ENCODE results near the gene SEPTIN12.
A peak's percentile ranks its signal among the peaks of the same experiment; 100 is the strongest.

SEPTIN12 gene

DNA sequence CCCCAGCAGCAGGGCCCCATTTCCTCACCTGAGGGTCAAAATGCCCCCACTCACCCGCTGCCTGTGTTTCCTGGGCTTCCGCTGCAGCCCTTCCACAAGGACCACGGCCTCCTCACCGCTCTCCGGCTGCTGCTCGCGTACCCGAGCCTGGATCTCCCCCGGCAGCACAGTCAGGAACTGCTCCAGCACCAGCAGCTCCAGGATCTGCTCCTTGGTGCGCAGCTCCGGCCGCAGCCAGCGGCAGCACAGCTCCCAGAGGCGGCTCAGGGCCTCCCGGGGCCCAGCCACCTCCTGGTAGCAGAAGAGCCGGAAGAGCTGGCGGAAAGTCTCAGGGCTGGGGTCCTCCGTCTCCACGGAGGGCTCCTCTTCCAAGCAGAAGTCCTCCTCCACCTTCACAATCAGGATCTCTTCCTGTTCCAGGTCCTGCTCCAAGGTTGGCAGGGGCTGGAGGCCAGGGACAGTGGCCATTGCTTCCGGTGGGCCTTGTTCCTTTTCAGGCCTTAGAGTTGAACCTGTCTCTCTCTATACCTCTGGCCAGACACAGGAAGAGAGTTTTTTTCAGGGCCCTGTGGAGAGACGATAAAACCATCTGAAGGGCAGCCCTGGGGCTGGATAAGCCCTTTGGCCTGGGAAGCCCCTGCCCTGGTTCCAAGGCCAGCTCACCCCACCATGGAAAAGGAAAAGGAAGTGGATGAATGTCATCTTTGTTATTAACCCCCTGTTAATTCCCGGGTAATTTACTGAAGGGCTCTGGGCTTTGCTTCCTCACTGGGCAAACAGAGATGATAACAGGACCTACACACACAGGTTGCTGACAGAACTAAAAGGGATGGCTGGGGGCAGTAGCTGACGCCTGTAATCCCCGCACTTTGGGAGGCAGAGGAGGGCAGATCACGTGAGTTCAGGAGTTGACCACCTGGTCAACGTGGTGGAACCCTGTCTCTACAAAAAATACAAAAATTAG, 22.4 kb downstream of the SEPTIN12 start:
- Histone ChIP-seq H3K4me3 (ENCODE audit: low read length, poor library complexity, severe bottlenecking) (peak overlapping the region; percentile 75), H3K27me3 (ENCODE audit: insufficient read depth, low read length, poor library complexity, severe bottlenecking) (no peaks in the 10 kb centered on the region), H3K9me3 (ENCODE audit: insufficient read depth, low read depth, low read length) (no peaks in the 10 kb centered on the region), H3K4me1 (ENCODE audit: insufficient read depth, low read length, poor library complexity, severe bottlenecking) (no peaks in the 10 kb centered on the region), H3K79me2 (ENCODE audit: insufficient read depth, low read length) (peaks cover 14% of the 10 kb centered on the region), H3K9ac (ENCODE audit: low read depth, low read length, poor library complexity, severe bottlenecking) (peak overlapping the region; percentile 83), H3F3A (ENCODE audit: low read depth) (no peaks in the 10 kb centered on the region), H2AFZ (ENCODE audit: low read length) (no peak overlapping the region), H3K4me2 (ENCODE audit: low read depth, low read length, poor library complexity, severe bottlenecking) (peak overlapping the region; percentile 80), H4K20me1 (ENCODE audit: insufficient read depth, low read length, poor library complexity, severe bottlenecking) (no peaks in the 10 kb centered on the region), H3K36me3 (ENCODE audit: insufficient read depth, low read length) (no peaks in the 10 kb centered on the region), H3K9me2 (replicated peaks; ENCODE audit: low read depth, low read length) (no peaks in the 10 kb centered on the region)
- TF ChIP-seq, protein P1, sequence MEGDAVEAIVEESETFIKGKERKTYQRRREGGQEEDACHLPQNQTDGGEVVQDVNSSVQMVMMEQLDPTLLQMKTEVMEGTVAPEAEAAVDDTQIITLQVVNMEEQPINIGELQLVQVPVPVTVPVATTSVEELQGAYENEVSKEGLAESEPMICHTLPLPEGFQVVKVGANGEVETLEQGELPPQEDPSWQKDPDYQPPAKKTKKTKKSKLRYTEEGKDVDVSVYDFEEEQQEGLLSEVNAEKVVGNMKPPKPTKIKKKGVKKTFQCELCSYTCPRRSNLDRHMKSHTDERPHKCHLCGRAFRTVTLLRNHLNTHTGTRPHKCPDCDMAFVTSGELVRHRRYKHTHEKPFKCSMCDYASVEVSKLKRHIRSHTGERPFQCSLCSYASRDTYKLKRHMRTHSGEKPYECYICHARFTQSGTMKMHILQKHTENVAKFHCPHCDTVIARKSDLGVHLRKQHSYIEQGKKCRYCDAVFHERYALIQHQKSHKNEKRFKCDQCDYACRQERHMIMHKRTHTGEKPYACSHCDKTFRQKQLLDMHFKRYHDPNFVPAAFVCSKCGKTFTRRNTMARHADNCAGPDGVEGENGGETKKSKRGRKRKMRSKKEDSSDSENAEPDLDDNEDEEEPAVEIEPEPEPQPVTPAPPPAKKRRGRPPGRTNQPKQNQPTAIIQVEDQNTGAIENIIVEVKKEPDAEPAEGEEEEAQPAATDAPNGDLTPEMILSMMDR (conservative IDR thresholded peaks at IDR 0.05; ENCODE audit: low read length) = no peak
- TF ChIP-seq EZH2phosphoT487 (IDR thresholded peaks at IDR 0.05; ENCODE audit: borderline replicate concordance) = no peak

DNA sequence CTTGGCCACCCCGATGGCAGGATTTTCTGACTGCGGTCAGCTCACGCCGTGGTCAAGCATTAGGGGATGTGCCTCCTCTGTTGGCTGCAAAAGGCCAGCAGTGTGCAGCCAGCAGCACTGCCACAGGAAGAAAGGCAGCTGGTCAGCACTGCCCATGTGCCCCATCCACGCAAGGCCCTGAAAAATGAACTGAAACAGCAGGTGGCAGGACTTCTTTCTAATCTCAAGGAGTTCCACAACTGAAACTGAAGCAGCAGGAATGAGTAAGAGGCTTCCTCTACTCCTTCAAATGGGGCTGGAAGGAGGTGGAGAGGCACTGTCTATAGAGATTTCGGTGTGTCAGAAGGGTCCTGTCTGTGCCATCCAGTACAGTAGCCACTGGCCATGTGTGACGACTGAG, 24.4 kb downstream of the SEPTIN12 start:
- Histone ChIP-seq H3K9me3 (ENCODE audit: insufficient read depth, low read depth, low read length) (no peaks in the 10 kb centered on the region), H3K9ac (ENCODE audit: low read depth, low read length, poor library complexity, severe bottlenecking) (no peak overlapping the region), H3F3A (ENCODE audit: low read depth) (no peaks in the 10 kb centered on the region), H3K4me1 (ENCODE audit: insufficient read depth, low read length, poor library complexity, severe bottlenecking) (no peaks in the 10 kb centered on the region), H3K27me3 (ENCODE audit: insufficient read depth, low read length, poor library complexity, severe bottlenecking) (no peaks in the 10 kb centered on the region), H4K20me1 (ENCODE audit: insufficient read depth, low read length, poor library complexity, severe bottlenecking) (no peaks in the 10 kb centered on the region), H3K4me3 (ENCODE audit: low read length, poor library complexity, severe bottlenecking) (no peak overlapping the region), H3K36me3 (ENCODE audit: insufficient read depth, low read length) (no peaks in the 10 kb centered on the region), H3K4me2 (ENCODE audit: low read depth, low read length, poor library complexity, severe bottlenecking) (no peak overlapping the region), H3K79me2 (ENCODE audit: insufficient read depth, low read length) (peaks cover 14% of the 10 kb centered on the region), H3K9me2 (replicated peaks; ENCODE audit: low read depth, low read length) (no peaks in the 10 kb centered on the region), H2AFZ (ENCODE audit: low read length) (no peak overlapping the region)
- no peak for TF ChIP-seq EZH2phosphoT487 (IDR thresholded peaks at IDR 0.05; ENCODE audit: borderline replicate concordance)
- TF ChIP-seq, protein P1 (conservative IDR thresholded peaks at IDR 0.05; ENCODE audit: low read length) = no peak

DNA sequence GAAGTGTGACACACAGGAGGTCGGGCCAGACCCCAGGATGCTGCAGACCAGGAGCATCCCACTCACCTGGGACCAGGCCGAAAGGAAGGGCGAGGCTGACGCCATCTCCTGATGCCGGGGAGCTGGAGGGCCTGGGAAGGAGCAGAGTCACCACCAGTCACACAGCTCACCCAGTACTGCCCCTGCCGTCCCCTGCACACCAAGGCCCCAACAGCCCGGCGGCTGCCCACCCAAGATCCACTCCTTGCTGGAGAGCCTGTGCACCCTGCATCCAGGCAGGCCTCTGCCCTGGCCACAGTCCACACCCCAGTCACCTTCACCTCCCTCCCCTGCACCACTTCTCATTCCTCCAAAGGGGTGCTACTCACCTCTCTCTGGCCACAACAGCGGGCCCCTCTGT, 25.9 kb downstream of the SEPTIN12 start:
- H3K27me3 ChIP-seq (ENCODE audit: insufficient read depth, low read length, poor library complexity, severe bottlenecking) = no peaks in the 10 kb centered on the region
- no peaks in the 10 kb centered on the region for H3K36me3 ChIP-seq (ENCODE audit: insufficient read depth, low read length)
- no peak overlapping the region for H3K9ac ChIP-seq (ENCODE audit: low read depth, low read length, poor library complexity, severe bottlenecking)
- no peaks in the 10 kb centered on the region for H4K20me1 ChIP-seq (ENCODE audit: insufficient read depth, low read length, poor library complexity, severe bottlenecking)
- H3K9me3 ChIP-seq (ENCODE audit: insufficient read depth, low read depth, low read length) = no peaks in the 10 kb centered on the region
- no peak overlapping the region for H2AFZ ChIP-seq (ENCODE audit: low read length)
- peaks cover 14% of the 10 kb centered on the region for H3K79me2 ChIP-seq (ENCODE audit: insufficient read depth, low read length)
- no peak overlapping the region for H3K4me3 ChIP-seq (ENCODE audit: low read length, poor library complexity, severe bottlenecking)
- H3K9me2 ChIP-seq (replicated peaks; ENCODE audit: low read depth, low read length) = no peaks in the 10 kb centered on the region
- TF ChIP-seq, protein P1 (conservative IDR thresholded peaks at IDR 0.05; ENCODE audit: low read length) = no peak
- no peak for TF ChIP-seq EZH2phosphoT487 (IDR thresholded peaks at IDR 0.05; ENCODE audit: borderline replicate concordance)
- no peaks in the 10 kb centered on the region for H3K4me1 ChIP-seq (ENCODE audit: insufficient read depth, low read length, poor library complexity, severe bottlenecking)
- no peaks in the 10 kb centered on the region for H3F3A ChIP-seq (ENCODE audit: low read depth)
- no peak overlapping the region for H3K4me2 ChIP-seq (ENCODE audit: low read depth, low read length, poor library complexity, severe bottlenecking)
